GM21737 (cell line): ENCODE data around the gene DOCK3.
"Not testable (repeated sequence)": the region's sequence is repeated elsewhere in the genome, so short reads cannot be mapped to it uniquely, and the experiment has no call there.

Source experiments
- ATAC-seq: cut with Tn5 transposase; IDR thresholded peaks from one replicate; pipeline ENCODE4 v1.9.1; 2021; ENCODE audit warnings: mild to moderate bottlenecking, moderate library complexity; ENCODE audit not compliant: unreplicated experiment

Gene DOCK3

GRCh38 chr3:50873376-50874157 is 198.8 kb downstream of the DOCK3 start:
- ATAC-seq, result no peak

DNA sequence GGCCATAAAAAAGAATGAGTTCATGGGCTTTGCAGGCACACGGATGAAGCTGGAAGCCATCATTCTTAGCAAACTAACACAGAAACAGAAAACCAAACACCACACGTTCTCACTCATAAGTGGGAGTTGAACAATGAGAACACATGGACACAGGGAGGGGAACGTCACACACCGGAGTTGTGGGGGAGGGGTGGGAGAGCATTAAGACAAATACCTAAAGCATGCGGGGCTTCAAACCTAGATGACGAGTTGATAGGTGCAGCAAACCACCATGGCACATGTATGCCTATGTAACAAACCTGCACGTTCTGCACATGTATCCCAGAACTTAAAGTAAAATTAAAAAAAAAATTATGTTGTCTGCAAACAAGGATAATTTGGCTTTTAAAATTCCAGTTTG is 200.1 kb downstream of the DOCK3 start:
- ATAC-seq, result not testable (repeated sequence)

GRCh38 chr3:50876947-50877346 is 202.2 kb downstream of the DOCK3 start:
- ATAC-seq, result no peak

DNA sequence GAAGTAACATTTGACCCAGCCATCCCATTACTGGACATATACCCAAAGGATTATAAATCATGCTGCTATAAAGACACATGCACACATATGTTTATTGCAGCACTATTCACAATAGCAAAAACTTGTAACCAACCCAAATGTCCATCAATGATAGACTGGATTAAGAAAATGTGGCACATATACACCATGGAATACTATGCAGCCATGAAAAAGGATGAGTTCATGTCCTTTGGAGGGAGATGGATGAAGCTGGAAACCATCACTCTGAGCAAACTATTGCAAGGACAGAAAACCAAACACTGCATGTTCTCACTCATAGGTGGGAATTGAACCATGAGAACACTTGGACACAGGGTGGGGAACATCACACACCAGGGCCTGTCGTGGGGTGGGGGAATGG is 208.0 kb downstream of the DOCK3 start:
- not testable (repeated sequence) for ATAC-seq

- no peak for ATAC-seq
Measured at GRCh38 chr3:50883755-50884154, 209.0 kb downstream of the DOCK3 start.

- ATAC-seq, result no peak
Measured at GRCh38 chr3:50885070-50885850, 210.5 kb downstream of the DOCK3 start.

GRCh38 chr3:50890688-50891344 is 216.1 kb downstream of the DOCK3 start:
- no peak for ATAC-seq

DNA sequence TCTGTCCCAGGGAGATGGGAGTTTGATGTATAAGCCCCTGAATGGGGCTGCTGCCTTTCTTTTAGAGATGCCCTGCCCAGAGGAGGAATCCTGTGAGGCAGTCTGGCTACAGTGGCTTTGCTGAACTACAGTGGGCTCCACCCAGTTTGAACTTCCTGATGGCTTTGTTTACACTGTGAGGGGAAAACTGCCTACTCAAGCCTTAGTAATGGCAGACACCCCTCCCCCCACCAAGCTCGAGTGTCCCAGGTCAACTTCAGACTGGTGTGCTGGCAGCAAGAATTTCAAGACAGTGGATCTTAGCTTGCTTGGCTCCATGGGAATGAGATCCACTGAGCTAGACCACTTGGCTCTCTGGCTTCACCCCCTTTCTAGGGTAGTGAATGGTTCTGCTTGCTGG is 226.4 kb downstream of the DOCK3 start:
- not testable (repeated sequence) for ATAC-seq

GRCh38 chr3:50912746-50913145 is 238.0 kb downstream of the DOCK3 start:
- ATAC-seq, result no peak

DNA sequence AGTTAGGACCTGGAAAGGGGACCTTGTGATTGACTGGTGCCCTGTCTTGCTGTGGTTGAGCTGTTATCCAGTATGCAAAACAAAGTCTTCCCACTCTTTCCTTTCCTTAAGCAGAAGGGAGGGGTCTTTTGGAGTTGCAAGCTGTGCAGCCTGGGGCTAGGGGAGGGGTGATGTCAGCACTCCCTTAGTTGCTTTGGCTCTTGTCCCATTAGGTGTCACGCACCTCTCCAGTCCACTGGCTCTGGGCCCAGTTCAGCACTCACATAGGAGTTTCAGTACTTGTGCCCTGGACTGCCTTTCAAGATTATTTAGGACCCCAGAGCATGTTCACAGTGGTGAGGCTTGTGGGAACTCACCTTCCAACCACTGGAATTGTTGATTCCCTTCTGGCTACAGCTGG is 238.5 kb downstream of the DOCK3 start:
- ATAC-seq, result no peak

GRCh38 chr3:50922071-50922470 is 247.3 kb downstream of the DOCK3 start:
- not testable (repeated sequence) for ATAC-seq

- ATAC-seq, result no peak
Measured at GRCh38 chr3:50923955-50924354, 249.2 kb downstream of the DOCK3 start.

DNA sequence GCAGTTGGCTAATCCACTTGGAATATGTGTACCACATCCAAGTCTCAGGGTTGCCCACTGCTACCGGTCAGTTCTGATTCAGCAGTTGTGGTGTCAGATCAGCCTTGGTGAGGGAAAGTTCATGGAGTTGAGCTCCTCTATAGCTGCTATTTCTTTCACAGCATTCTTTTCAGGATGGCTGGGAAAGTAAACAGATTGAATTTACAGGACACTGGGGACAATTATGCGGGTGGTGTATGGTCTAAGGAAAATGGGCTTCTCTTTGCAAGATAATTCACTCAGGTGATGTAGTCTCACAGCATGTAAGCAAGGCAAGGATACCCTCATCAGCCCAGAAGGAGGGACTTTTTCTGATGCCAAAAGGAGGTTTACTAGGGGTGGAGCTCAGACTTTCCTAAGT is 249.9 kb downstream of the DOCK3 start:
- no peak for ATAC-seq

DNA sequence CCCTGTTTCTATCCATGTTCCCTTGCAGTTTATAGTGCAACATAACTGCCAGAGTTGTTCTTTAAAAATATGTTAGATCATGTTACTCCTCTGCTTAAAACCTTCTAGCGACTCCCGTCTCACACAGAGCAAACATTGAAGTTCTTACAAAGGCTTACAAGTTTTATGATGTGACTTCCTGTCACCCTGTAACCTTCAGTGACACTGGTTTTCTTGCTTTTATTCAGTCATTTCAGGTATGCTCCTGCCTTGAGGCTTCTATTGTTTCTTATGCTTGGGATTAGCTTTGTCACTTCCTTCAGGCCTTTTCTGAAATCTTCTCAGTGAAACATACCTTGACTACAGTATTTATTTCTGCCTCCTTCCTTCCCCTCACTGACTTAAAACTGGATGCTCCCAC is 252.1 kb downstream of the DOCK3 start:
- no peak for ATAC-seq

GRCh38 chr3:50930371-50931208 is 255.9 kb downstream of the DOCK3 start:
- no peak for ATAC-seq

DNA sequence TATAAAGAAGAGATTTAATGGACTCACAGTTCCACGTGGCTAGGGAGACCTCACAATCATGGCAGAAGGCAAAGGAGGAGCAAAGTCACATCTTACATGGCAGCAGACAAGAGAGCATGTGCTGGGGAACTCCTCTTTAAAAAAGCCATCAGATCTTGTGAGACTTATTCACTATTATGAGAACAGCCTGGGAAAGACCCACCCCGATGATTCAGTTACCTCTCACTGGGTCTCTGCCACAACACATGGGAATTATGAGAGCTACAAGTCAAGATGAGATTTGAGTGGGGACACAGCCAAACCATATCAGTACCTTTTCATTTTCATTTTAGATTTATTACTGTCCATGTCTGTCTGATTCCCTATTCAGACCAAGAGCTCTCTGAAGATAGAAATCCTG is 258.2 kb downstream of the DOCK3 start:
- ATAC-seq, result not testable (repeated sequence)

DNA sequence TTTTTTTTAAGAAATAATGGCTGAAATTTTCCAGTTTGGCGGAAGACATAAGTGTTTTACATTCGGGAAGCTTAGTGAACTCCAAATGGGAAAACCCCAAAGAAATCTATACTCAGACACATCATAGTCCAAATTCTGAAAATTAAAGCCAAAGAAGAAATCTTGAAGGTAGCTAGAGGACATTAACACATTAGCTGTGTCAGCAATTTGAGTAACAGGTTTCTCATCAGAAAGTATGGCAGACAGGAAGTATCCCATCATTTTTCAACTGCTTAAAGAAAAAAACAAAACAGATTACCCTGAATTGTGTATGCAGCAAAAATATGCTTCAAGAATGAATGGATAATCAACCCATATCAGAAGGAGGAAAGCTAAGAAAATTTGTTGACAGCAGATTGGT is 261.7 kb downstream of the DOCK3 start:
- ATAC-seq, result no peak

GRCh38 chr3:50947419-50947818 is 272.7 kb downstream of the DOCK3 start:
- ATAC-seq, result no peak

- no peak for ATAC-seq
Measured at GRCh38 chr3:50950591-50950990, 275.9 kb downstream of the DOCK3 start.

GRCh38 chr3:50953825-50954414 is 279.2 kb downstream of the DOCK3 start:
- ATAC-seq, result no peak
